ENCODE measurements around the gene CARF.

- TF ChIP-seq CTCF (IDR thresholded peaks at IDR 0.05 in 8 of 11, conservative IDR thresholded peaks at IDR 0.05 in 3 of 11) (peak in 2 of 11 experiments; percentile 4 to 13), POLR2A (IDR thresholded peaks at IDR 0.05) (peak; percentile 21 to 53 (median 38))
Measured at GRCh38 chr2:203014456-203015199, 102.6 kb downstream of the CARF start, which contains the start of gene NBEAL1.

Measured in spleen (tissue), 7 donors.